NCI-H2081 (cell line): ENCODE results near the gene BRICD5.

Experiments
- DNase-seq, 2 experiments: peaks; one replicate each; lab custom pipeline; 2025; lab: John Stamatoyannopoulos, UW

The BRICD5 gene

DNA sequence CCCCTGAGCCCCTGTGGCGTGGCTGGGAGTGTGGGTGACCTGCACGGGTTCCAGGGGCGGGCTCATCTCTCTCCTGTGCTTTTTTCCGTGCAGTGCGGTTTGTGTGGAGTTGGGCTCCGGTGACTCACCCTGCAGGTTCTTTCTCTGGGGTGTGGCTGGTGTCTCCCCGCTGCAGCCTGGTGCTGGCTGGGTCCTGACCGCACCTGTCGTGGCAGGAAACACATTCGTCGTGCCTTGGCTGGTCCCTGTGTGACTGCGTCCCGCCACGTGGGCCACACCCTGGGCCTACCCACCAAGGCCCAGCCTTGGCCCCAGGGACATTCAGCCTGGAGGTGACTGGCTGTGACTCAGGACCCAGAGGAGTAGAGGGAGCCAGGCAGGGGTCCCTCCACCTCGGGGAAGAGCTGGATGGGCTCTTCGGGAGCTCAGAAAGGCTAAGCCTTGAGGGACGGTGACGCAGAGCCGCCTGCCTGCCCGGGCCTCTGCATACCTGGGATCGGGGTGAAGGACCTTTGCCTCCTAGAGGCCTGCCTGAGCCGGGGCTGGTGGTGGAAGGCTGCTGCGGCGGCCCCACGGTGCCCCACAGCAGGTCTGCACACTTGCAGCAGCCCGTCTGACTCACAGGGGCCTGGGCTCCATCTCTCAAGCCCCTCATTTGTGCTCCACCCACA, 47.3 kb downstream of the BRICD5 start:
- DNase-seq: no peak

DNA sequence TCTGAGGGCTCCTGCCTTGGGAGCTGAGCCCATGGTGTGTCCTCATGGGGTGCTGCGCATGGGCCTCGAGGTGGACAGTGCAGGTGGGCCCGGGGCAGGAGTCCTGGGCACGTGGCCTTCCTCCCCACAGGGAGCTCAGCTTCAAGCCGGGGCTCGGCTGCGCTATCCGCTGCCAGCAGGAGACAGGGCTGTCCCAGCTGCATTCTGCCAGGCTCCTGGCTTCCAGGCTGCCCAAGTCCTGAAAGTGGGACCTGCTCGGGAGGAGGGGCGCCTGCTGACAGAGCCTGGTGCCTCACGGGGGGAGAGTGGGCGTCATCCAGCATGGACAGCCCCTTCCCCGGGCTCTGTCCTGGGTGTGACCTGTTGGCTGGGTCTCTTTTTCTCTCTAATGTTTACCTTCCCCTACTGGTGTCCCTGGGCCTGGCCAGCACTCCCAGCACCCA, 48.0 kb downstream of the BRICD5 start:
- no peak for DNase-seq

DNA sequence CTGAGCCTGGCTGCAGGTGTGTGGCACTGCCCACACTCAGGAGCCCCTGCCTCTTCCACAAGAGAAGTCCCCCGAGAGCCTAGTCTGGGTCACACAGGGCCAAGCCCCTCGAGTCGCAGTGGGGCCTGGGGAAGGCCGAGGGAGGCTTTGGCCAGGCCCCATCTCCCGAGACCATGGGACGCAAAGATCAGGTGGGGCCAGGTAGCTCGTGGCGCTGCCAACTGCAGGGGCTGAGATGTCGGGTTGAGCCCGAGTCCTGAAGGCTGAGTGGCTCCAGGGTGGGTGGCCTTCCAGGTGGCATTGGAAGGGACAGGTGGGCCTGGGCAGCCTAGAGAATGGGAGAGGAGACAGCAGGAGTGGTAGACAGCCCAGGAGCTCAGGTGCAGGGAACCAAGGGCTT, 48.8 kb downstream of the BRICD5 start:
- DNase-seq: no peak

DNA sequence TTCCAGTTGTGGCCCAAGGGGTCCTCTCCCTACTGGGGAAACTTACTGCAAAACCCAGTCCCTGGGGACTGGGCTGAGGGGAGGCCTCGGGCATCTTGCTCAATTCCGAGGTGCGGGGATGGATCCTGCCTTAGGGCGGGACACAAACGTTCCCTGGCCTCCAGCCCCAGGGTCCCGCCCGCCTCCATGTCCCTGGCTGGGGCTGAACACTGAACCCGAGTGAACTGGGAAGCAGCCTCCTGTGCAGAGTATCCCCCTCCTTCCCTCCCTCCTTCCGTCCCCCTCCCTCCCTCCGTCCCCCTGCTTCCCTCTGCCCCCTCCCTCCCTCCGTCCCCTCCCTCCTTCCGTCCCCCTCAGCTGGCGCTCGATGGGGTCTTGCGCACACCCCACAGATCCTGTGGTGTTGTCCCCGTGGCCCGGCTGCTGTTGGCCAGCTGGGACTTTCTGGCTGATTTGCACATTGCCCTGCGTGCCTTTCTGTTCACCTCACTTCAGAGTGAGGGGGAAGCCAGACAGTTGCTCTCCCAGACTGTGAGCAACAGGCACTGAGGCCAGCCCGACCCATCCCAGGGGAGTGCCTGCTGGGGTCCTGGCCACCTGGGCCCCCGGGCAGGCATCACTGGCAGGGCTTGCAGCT, 49.6 kb downstream of the BRICD5 start:
- no peak for DNase-seq
